ENCODE measurements around the gene MTCH1.
A peak's percentile ranks its signal among the peaks of the same experiment; 100 is the strongest.
"Not testable (repeated sequence)": the region's sequence is repeated elsewhere in the genome, so short reads cannot be mapped to it uniquely, and the experiment has no call there.

Gene MTCH1

DNA sequence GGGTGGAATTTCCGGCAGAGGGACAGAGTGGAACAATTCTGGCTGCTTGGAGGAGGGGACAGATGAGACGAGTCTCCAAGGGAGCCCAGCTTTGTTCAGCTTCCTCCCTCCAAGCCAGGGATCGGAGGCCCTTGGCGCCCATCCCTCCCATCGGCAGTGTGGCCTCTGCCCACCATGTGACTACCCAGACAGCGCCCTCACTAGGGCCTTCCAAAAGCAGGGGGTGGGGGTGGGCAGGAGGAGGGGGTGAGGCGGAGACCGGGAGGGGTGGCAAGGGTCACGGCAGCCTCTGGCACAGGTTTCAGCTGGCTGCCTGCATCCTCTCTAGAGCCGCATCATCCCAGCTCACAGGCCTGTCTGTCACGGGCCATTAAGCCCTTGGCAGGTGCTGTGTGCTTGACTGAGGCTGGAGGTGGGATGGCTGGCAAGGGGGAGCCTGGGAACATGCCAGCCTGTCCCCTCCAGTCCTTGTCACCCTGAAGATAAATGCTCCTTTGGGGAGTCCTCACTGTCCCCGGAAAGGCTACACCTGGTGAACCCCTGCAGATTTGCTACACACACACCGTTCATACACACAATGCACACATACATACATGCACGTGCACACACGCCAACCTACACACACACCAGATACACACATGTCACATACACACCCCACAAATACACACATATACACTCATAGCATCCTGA, 13.2 kb upstream of the MTCH1 start:
- DNase-seq (ENCODE audit: low read depth in 2 of 3, low spot score in 2 of 3), result no peak

DNA sequence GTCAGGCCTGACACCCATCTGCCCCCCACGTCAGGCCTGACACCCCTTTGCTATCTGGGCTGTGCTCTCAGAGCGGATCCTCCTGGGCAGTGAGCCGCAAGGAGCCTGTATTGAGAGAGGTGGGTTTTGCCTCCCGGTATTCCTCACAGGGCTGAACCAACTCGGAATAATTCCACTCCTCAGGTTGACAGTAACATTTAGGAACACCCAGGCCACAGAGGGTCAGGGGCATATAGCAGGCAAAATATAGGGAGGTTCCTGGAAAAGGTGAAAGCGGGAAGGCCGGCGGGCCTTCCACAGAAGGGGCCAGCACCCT, 12.7 kb upstream of the MTCH1 start:
- no peak for DNase-seq (ENCODE audit: low read depth in 2 of 3, low spot score in 2 of 3)

- no peak for DNase-seq (ENCODE audit: low read depth in 2 of 3, low spot score in 2 of 3)
Measured at GRCh38 chr6:36997811-36998722, 12.1 kb upstream of the MTCH1 start.

DNA sequence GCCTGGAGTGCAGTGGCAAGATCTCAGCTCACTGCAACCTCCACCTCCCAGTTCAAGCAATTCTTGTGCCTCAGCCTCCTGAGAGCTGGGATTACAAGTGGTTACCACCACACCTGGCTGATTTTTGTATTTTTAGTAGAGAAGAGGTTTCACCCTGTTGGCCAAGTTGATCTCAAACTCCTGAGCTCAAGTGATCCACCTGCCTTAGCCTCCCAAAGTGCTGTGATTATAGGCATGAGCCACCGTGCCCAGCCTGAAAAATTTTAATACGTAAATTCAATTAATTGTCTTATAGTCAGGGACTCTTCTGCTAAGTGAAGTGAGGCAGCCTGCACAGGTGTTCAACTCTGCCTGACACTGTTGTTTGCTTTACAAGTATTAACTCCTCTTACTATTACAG, 4.4 kb upstream of the MTCH1 start:
- DNase-seq (ENCODE audit: low read depth in 2 of 3, low spot score in 2 of 3), result not testable (repeated sequence)

- DNase-seq (ENCODE audit: low read depth in 2 of 3, low spot score in 2 of 3), result no peak
Measured at GRCh38 chr6:36989264-36989663, 3.3 kb upstream of the MTCH1 start.

DNA sequence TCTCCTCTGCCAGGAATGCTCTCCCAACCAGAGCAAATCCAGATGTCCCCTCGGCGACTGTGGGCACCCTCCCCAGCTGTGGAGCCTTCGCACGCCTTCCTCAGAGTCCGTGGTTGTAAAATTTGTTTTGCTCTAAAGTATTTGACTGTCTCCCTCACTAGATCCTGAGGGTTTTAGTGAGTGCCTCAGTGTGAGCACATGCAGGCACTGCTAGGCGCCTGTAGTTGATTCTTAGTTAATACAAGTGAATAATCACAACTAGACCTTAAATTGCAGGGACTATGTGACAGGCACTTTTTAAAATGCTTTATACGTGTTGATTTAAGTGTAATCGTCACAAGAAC, 680 bp upstream of the MTCH1 start:
- no peak for DNase-seq (ENCODE audit: low read depth in 2 of 3, low spot score in 2 of 3)

DNA sequence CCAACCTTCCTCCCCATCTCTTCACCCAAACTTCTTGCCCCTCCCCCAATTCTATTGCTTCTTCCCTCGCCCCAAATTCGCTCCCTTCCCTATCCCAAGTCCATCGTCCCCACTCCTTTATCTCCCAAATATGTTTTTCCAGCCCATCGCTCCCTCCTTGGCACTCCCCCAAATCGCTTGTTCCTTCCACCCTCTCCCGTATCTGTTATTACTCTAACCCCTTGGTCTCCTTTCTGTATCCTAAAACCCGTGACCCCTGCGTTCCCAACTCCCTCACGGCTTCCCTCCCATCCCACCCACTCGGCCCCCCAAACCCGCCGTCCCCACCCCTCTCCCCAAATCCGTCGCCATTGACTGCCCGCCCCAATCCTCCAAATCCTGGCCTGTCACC, 584 bp downstream of the MTCH1 start:
- DNase-seq (ENCODE audit: low read depth in 2 of 3, low spot score in 2 of 3), result no peak

GRCh38 chr6:36984581-36985416, 1.2 kb downstream of the MTCH1 start:
- peak in 2 of 3 experiments; percentile 13 to 33 for DNase-seq (ENCODE audit: low read depth in 2 of 3, low spot score in 2 of 3)

GRCh38 chr6:36983538-36983937, 2.5 kb downstream of the MTCH1 start:
- DNase-seq (ENCODE audit: low read depth in 2 of 3, low spot score in 2 of 3), result no peak

GRCh38 chr6:36980876-36981619, 4.9 kb downstream of the MTCH1 start:
- no peak for DNase-seq (ENCODE audit: low read depth in 2 of 3, low spot score in 2 of 3)

DNA sequence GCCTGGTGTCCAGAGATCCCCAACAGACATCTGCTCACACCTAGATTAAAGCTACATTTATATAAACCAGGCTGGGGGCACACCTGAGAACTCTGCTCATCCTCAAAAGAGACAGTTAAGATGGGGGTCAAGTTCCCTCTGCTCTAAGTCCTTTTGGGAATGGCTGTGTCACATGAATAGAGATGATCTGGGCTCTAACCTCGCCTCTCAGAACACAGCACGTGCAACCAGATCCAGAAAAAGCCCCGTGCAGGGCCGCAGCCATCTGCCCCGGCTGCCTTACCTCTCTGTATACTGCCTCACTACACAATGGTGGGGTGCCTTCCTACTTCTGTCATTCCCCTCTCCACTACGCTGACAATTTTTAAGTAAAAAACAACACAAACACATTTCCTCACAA, 5.9 kb downstream of the MTCH1 start:
- no peak for DNase-seq (ENCODE audit: low read depth in 2 of 3, low spot score in 2 of 3)

DNA sequence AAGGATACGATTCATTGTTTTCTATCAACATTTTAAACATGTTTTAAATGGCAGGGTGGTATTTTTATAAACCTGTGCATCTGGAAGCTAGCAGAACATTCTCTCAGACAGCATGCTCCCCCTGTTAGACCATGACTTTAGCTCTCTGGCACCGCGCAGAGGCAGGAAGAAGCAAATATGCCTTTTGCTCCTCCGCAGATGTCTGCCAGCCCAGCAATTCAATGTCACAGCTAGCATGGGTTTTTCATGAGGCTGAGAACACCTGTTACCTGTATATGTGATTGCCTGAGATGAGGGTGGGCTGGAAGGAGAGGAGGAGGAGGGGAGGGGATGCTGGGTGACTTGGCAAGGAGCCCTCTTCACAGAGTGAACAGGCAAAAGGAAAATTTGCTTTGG, 6.7 kb downstream of the MTCH1 start:
- DNase-seq (ENCODE audit: low read depth in 2 of 3, low spot score in 2 of 3), result no peak

DNA sequence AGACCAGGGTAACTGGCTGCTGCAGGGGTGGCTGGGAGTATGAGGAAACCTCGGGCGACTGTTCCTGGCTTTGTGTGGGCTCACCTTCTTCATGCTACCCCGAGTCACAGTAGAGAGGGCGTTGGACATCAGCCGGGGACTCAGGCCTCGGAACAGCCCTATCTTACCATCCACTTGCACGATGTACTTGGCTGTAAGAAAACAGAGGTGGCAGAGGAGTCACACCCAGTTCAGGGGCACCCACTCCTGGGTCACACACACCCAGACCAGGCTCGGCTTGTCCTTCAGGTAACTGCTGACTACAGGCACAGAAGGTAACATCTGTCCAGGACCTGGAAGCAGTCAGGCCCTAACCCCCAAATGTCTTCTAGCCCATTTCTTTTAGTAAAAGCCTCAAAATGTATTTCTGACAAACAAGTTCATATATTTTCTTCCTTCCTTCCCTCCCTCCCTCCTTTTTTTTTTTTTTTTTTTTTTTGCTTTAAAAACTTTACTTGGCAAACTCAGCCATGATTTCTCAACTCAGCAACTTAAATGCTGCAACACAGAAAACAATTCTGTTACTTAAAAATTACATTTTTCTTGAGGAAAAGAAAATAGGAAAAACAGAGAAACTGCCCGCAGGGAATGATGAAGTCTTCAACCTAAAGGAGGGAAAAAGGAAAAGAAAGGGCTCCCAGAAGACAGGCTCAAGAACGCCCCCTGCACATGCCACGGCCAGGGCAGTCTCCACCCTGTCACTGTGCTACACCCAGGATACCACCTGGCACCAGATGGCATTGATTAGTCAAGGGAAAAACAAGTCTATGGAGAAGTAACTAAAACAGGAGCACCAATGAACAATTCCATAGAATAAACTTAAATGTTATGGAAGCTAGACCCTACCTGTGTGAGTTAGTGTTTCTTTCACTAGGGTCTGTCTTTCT, 7.3 kb downstream of the MTCH1 start:
- DNase-seq (ENCODE audit: low read depth in 2 of 3, low spot score in 2 of 3), result no peak

- DNase-seq (ENCODE audit: low read depth in 2 of 3, low spot score in 2 of 3), result no peak
Measured at GRCh38 chr6:36977470-36977941, 8.5 kb downstream of the MTCH1 start.

- DNase-seq (ENCODE audit: low read depth in 2 of 3, low spot score in 2 of 3), result no peak
Measured at GRCh38 chr6:36976931-36977330, 9.1 kb downstream of the MTCH1 start.

DNA sequence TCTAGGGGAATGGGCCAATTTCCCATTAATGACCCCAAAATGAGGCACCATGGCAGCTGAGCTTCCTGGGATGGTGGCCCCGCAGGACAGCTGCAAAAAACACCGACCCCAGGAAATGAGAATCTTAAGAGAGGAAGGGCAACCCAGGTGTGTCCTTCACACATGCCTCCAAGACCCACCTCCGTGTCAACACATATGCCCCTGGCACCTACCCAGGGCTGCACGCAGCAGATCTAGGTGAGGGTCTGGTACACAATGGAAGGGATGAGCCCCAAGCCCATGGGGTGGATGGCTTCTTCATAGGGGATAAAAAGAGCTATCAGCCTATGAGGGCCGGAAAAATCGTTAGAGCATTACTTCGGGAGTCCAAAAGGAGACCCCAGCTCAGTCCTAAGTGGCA, 9.5 kb downstream of the MTCH1 start:
- DNase-seq (ENCODE audit: low read depth in 2 of 3, low spot score in 2 of 3), result no peak

DNA sequence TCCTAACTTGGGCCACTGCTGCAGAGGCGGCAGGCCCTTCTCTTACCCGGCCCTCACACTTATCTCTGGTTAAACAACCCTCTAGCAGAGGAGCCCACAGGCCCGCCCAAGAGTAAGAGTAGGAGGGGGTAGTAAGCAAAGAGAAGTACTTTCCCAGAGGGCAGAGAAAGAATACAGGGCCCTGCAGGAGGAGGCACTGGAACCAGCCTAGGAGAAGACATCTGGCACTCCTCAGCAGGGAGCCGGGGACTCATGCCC, 10.1 kb downstream of the MTCH1 start:
- DNase-seq (ENCODE audit: low read depth in 2 of 3, low spot score in 2 of 3), result no peak

DNA sequence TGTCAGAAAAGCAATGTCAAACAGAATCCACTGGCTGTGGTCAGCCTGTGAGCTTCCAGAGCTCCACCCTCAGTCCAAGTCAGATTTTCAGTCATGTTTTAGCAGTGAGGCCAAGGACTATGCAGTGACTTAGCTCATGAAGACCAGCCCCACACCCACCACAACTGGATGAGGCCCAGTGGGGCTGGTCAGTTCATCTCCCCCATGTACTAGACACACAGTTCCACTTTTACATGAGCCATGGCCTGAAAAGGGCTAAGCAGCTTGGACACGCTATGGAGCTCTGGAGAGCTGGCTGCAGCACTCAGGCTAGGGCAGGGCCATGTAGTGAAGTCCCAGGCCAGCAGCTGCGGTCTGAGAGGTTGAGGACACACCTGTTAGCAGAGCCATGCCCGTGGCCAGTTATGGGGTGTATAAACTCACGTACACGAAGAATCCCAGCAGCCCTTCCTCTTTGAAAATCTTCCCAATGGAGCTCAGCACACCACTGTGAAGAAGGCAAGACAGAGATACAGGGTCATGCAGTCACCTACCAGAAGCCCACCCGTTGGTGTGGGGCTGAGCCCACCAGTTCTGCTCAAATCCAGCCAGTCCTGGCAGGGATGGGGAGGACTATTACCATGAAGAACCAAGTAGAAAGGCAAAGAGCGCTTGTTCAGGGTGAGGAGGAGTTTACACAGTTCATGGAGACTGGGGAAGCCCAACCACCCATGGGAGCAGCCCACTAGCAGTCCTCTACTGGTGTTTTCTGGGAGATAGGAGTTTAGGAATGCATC, 10.6 kb downstream of the MTCH1 start:
- no peak for DNase-seq (ENCODE audit: low read depth in 2 of 3, low spot score in 2 of 3)

DNA sequence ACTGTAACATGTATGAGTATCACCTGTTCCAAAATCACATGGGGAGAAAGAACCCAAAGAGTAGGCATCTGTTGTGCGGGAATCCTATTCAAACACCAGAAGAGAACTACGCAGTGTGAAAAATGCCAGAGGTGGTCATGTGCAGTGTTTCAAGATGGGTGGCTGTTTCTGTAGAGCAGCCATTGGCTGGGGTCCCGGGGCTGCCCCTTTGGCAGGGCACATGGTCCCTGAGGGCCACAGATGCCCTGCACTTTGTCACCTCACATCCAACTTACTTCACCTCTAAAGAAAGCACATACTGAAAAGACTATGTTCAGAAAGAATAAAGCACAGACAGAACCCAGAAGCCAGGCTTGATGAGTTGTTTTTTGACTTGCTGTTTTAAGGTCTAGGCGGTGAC, 12.3 kb downstream of the MTCH1 start:
- DNase-seq (ENCODE audit: low read depth in 2 of 3, low spot score in 2 of 3), result no peak

DNA sequence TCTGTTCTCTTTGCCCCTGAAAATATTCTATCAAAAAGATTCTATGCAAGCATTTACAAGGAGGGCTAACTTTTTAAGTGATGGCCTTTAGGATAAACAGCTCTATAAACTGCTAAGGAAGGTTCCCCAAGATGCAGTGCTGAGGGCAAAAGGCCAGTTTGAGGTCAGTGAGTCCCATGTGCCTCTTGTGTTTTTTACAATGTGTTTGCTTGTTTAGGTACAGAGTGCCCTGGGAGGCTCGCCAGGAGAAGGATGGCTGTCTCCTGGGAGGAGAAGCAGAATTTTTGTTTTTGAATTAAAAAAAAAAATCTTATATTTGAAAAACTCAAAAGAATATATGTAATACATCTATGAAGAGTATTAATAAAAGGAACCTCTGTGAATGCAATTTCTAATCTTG, 12.8 kb downstream of the MTCH1 start:
- no peak for DNase-seq (ENCODE audit: low read depth in 2 of 3, low spot score in 2 of 3)
